A673 (cell line): ENCODE data around the gene LTC4S. TPM values are rescaled to one million over a fixed set of nuclear protein-coding genes. Genes with fewer than 3 reads are reported as not detected.
"Not testable (repeated sequence)": the region's sequence is repeated elsewhere in the genome, so short reads cannot be mapped to it uniquely, and the experiment has no call there.

ENCODE experiments used
- BruUV-seq: library from RNA; stranded (reverse); fragments of 400-500 nt; replicated peaks from 2 replicates; lab custom pipeline; 2021; lab: Mats Ljungman, UMichigan
- CTCF ChIA-PET: fragments of 300-600 bp; sonication (Branson Sonifier 250); formaldehyde crosslinking; loops from one replicate; lab custom pipeline; 2022; ENCODE audit warnings: antibody characterized with exemption; lab: Charles Lee
- POLR2A ChIA-PET: fragments of 300-600 bp; sonication (Branson Sonifier 250); formaldehyde crosslinking; loops from one replicate; lab custom pipeline; 2022; ENCODE audit warnings: antibody characterized with exemption; ENCODE audit not compliant: low non-redundant PET; lab: Charles Lee
- DNase-seq: peaks from one replicate; pipeline ENCODE4 v3.0.0-alpha.2; 2015; ENCODE audit warnings: low spot score
- H3K27ac ChIP-seq: fragments of 200-600 bp; sonication (generic); 2 replicates; pipeline ENCODE4 v1.5.1; 2016; ENCODE audit warnings: mixed run types, low read depth, mild to moderate bottlenecking, mixed read lengths, antibody characterized with exemption, low read length; ENCODE audit not compliant: poor library complexity, severe bottlenecking
- H3K27me3 ChIP-seq: fragments of 200-600 bp; sonication (generic); replicated peaks from 2 replicates; pipeline ENCODE4 v1.6.1; 2017; ENCODE audit warnings: mixed run types, low read depth, mild to moderate bottlenecking, mixed read lengths, antibody characterized with exemption, low read length; ENCODE audit not compliant: insufficient read depth, poor library complexity
- H3K36me3 ChIP-seq: fragments of 200-600 bp; sonication (generic); 2 replicates; pipeline ENCODE4 v1.6.1; 2016; ENCODE audit warnings: mixed run types, mild to moderate bottlenecking, mixed read lengths, antibody characterized with exemption, low read length; ENCODE audit not compliant: insufficient read depth, poor library complexity, severe bottlenecking
- H3K4me1 ChIP-seq: fragments of 200-600 bp; sonication (generic); 2 replicates; pipeline ENCODE4 v1.6.1; 2017; ENCODE audit warnings: mixed run types, mild to moderate bottlenecking, mixed read lengths, antibody characterized with exemption, low read length; ENCODE audit not compliant: insufficient read depth, poor library complexity, severe bottlenecking
- H3K4me3 ChIP-seq: fragments of 200-600 bp; sonication (generic); 2 replicates; pipeline ENCODE4 v1.5.1; 2016; ENCODE audit warnings: low read depth, mixed run types, mild to moderate bottlenecking, mixed read lengths, low read length; ENCODE audit not compliant: poor library complexity, severe bottlenecking
- H3K9me3 ChIP-seq: fragments of 200-600 bp; sonication (generic); 2 replicates; pipeline ENCODE4 v1.6.1; 2016; ENCODE audit warnings: mixed run types, low read depth, mild to moderate bottlenecking, mixed read lengths, antibody characterized with exemption, low read length; ENCODE audit not compliant: poor library complexity, severe bottlenecking
- CTCF ChIP-seq: fragments of 300-800, 200-600 bp; sonication (generic); conservative IDR thresholded peaks from 2 replicates; pipeline ENCODE4 v1.5.1; 2017; ENCODE audit warnings: low read depth, mild to moderate bottlenecking, antibody characterized with exemption, low read length, moderate library complexity, mixed read lengths
- EZH2 ChIP-seq: fragments of 200-600 bp; sonication (generic); IDR thresholded peaks from 2 replicates; pipeline ENCODE4 v1.6.1; 2017; ENCODE audit warnings: borderline replicate concordance, low read depth, mild to moderate bottlenecking, mixed read lengths, antibody characterized with exemption, low read length; ENCODE audit not compliant: poor library complexity, severe bottlenecking
- intact Hi-C: fragments of 100-400 bp; cut with micrococcal nuclease; formaldehyde crosslinking; loops from one replicate; pipeline ENCODE4 v1.10.0; 2022; ENCODE audit not compliant: unreplicated experiment
- total RNA-seq: library from RNA; stranded (reverse); gene quantifications from 2 replicates; pipeline ENCODE4 v1.2.3, GENCODE V29; 2021

LTC4S gene
- total RNA-seq, 1 experiment from 2014 or later, result 0.58 TPM

DNA sequence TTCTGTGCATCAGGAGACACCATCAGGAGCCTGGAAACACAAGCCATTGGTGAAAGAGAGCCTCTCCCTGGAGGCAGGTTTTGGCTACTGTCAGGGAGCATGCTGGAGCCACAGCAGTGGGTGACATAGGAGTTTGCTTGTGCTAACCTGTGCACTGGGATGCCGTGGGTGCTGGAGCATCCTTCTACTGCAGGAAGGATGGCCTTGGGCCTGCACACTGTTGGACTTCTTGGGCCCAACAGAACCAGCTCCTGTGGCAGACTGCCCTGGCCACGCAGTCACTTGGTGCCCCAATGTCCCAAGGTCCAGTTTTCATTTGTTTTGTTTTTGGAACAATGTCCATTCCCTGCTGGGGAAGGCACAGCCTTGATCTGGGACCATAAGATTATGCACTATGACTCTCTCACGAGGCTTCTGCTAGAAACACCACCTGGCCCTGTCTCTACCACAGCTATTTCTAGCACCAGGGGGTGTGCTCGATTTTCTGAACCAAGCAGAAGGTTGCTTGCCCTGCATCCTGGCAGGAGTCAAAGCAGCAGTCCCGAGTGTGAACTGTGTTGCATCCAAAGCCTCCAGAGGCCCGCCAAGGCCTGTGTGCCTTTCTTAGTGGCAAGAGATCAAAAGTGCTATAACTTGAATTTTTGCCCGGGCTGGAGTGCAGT is 5.5 kb upstream of the LTC4S start:
- no peaks in the 10 kb centered on the region for H3K9me3 ChIP-seq
- H3K27me3 ChIP-seq, result no peaks in the 10 kb centered on the region
- no peaks in the 10 kb centered on the region for H3K36me3 ChIP-seq
- ChIA-PET POLR2A (no interaction called here), CTCF (no interaction called here)
- no peak for DNase-seq
- BruUV-seq, result no TSS peak
- no peaks in the 10 kb centered on the region for H3K4me1 ChIP-seq
- H3K27ac ChIP-seq, result no peak overlapping the region
- TF ChIP-seq CTCF (no peak), EZH2 (no peak)
- no peak overlapping the region for H3K4me3 ChIP-seq
- intact Hi-C loops, result no loop called here

GRCh38 chr5:179789278-179789677 is 4.5 kb upstream of the LTC4S start:
- H3K4me1 ChIP-seq, H3K36me3 ChIP-seq, CTCF ChIA-PET, BruUV-seq, H3K4me3 ChIP-seq, H3K9me3 ChIP-seq, H3K27me3 ChIP-seq, intact Hi-C loops, DNase-seq, POLR2A ChIA-PET, H3K27ac ChIP-seq: not testable (repeated sequence)

- no TSS peak for BruUV-seq
- ChIA-PET POLR2A (no interaction called here), CTCF (no interaction called here)
- Histone ChIP-seq H3K4me1 (no peaks in the 10 kb centered on the region), H3K4me3 (no peak overlapping the region), H3K9me3 (no peaks in the 10 kb centered on the region), H3K27me3 (no peaks in the 10 kb centered on the region), H3K27ac (no peak overlapping the region), H3K36me3 (no peaks in the 10 kb centered on the region)
- TF ChIP-seq CTCF (no peak), EZH2 (no peak)
- intact Hi-C loops, result no loop called here
- DNase-seq, result no peak
Observed at GRCh38 chr5:179791881-179792611, 1.7 kb upstream of the LTC4S start.
